Naive thymus-derived CD4-positive, alpha-beta T cell (primary cell): Measurements from ENCODE around the gene KDM5C. TPM values are rescaled to one million over a fixed set of nuclear protein-coding genes. Genes with fewer than 3 reads are reported as not detected.
A peak's percentile ranks its signal among the peaks of the same experiment; 100 is the strongest.

ENCODE experiments used
- ATAC-seq: fragments of 150-1000 bp; cut with Tn5 transposase; 2 replicates; pipeline ENCODE4 v1.10.0; 2021; ENCODE audit warnings: mild to moderate bottlenecking, moderate library complexity
- CTCF ChIA-PET: fragments of 350-600 bp; sonication (Branson Sonifier 250); formaldehyde crosslinking; loops from one replicate; lab custom pipeline; 2021; ENCODE audit warnings: antibody characterized with exemption; lab: Charles Lee
- POLR2A ChIA-PET: fragments of 350-600 bp; sonication (Branson Sonifier 250); formaldehyde crosslinking; loops from one replicate; lab custom pipeline; 2021; ENCODE audit warnings: antibody characterized with exemption, inconsistent platforms; lab: Charles Lee
- DNase-seq, 9 donors: peaks; one replicate each; pipeline versions ENCODE4 v3.0.0 to v3.0.0-alpha.2; 2020 to 2022; ENCODE audit warnings: mixed read lengths in 1 of 9
- H3K27ac ChIP-seq: one replicate; pipeline ENCODE4 v1.7.0; 2013; ENCODE audit warnings: mild to moderate bottlenecking, low read depth, low read length, moderate library complexity
- H3K27me3 ChIP-seq, 2 donors: one replicate each; pipeline ENCODE4 v1.7.0; 2013; ENCODE audit warnings: low read length in 2 of 2, mild to moderate bottlenecking in 2 of 2, moderate library complexity in 2 of 2; ENCODE audit not compliant: control insufficient read depth in 2 of 2, insufficient read depth in 2 of 2
- H3K36me3 ChIP-seq, 3 experiments: 1 replicate in 2 of 3; 2 replicates in 1 of 3; pipeline ENCODE4 v1.7.0; 2013; ENCODE audit warnings: low read length in 3 of 3, mild to moderate bottlenecking in 3 of 3, moderate library complexity in 1 of 3; ENCODE audit not compliant: insufficient read depth in 3 of 3, control insufficient read depth in 2 of 3
- H3K4me1 ChIP-seq, 2 donors: one replicate each; pipeline ENCODE4 v1.7.0; 2013; ENCODE audit warnings: low read length in 2 of 2, mild to moderate bottlenecking in 2 of 2, moderate library complexity in 1 of 2; ENCODE audit not compliant: control insufficient read depth in 2 of 2, insufficient read depth in 2 of 2
- H3K4me3 ChIP-seq: 2 replicates; pipeline ENCODE4 v1.7.0; 2013; ENCODE audit warnings: mild to moderate bottlenecking, low read length
- H3K9me3 ChIP-seq, 3 experiments: 1 replicate in 2 of 3; 2 replicates in 1 of 3; pipeline ENCODE4 v1.7.0; 2013; ENCODE audit warnings: low read length in 3 of 3; ENCODE audit not compliant: control insufficient read depth in 2 of 3
- H3K27ac Mint-ChIP-seq, 9 donors: one replicate each; pipeline ENCODE4 v1.8.0; 2020 to 2022; ENCODE audit warnings: mixed read lengths in 9 of 9, mild to moderate bottlenecking in 8 of 9, moderate library complexity in 5 of 9, inconsistent platforms in 2 of 9
- H3K27me3 Mint-ChIP-seq, 5 donors: one replicate each; pipeline ENCODE4 v1.8.0; 2021 to 2022; ENCODE audit warnings: mixed read lengths in 5 of 5, mild to moderate bottlenecking in 1 of 5
- H3K36me3 Mint-ChIP-seq, 5 donors: one replicate each; pipeline ENCODE4 v1.8.0; 2020 to 2022; ENCODE audit warnings: mixed read lengths in 5 of 5, mild to moderate bottlenecking in 3 of 5, inconsistent platforms in 1 of 5
- H3K4me1 Mint-ChIP-seq, 7 donors: one replicate each; pipeline ENCODE4 v1.8.0; 2020 to 2022; ENCODE audit warnings: mixed read lengths in 7 of 7, mild to moderate bottlenecking in 3 of 7, inconsistent platforms in 1 of 7
- H3K4me3 Mint-ChIP-seq, 10 donors: one replicate each; pipeline ENCODE4 v1.8.0; 2020 to 2022; ENCODE audit warnings: mild to moderate bottlenecking in 10 of 10, mixed read lengths in 10 of 10, moderate library complexity in 6 of 10, inconsistent platforms in 2 of 10
- H3K9me3 Mint-ChIP-seq, 11 donors: one replicate each; pipeline ENCODE4 v1.8.0; 2020 to 2022; ENCODE audit warnings: mixed read lengths in 11 of 11, mild to moderate bottlenecking in 4 of 11, inconsistent platforms in 1 of 11, moderate library complexity in 1 of 11
- intact Hi-C, 2 donors: fragments of 100-400 bp; cut with micrococcal nuclease; formaldehyde crosslinking; loops; one replicate each; pipeline ENCODE4 v1.15.1; 2023
- polyA plus RNA-seq, 2 donors: library from polyadenylated mRNA; unstranded; fragments of 300-500 nt; fragmentation: Illumina TruSeq; gene quantifications; one replicate each; pipeline ENCODE4 v1.2.3, GENCODE V29; 2021
- total RNA-seq, 6 experiments: library from RNA in 5 of 6; stranded (reverse) in 5 of 6; gene quantifications; 1 replicate in 5 of 6; 2 replicates in 1 of 6; pipeline ENCODE4 v1.2.3 and lab custom pipeline; 2021 to 2026

KDM5C gene
- total and polyA plus RNA-seq, 7 experiments from 2014 or later: 24.4 to 216 (median 128) TPM

GRCh38 chrX:53263597-53264094, 38.6 kb upstream of the KDM5C start:
- peaks cover 3 to 5% of the 10 kb centered on the region in 2 donors for H3K4me1 ChIP-seq
- no peak overlapping the region for H3K27ac ChIP-seq
- H3K4me3 Mint-ChIP-seq: peak overlapping the region in 2 of 10 donors; percentile 21 to 77
- ChIA-PET POLR2A (no interaction called here), CTCF (no interaction called here)
- H3K4me3 ChIP-seq: no peak overlapping the region
- no peaks in the 10 kb centered on the region for H3K36me3 ChIP-seq
- peak; percentile 63 for ATAC-seq
- H3K36me3 Mint-ChIP-seq: no peaks in the 10 kb centered on the region
- no peaks in the 10 kb centered on the region for H3K9me3 ChIP-seq
- H3K27ac Mint-ChIP-seq: peak overlapping the region in 1 of 9 donors; percentile 38
- H3K27me3 ChIP-seq: no peaks in the 10 kb centered on the region
- DNase-seq: peak in 1 of 9 donors; percentile 32
- intact Hi-C loops: no loop called here
- H3K27me3 Mint-ChIP-seq: peaks cover 0 to 18% (median 0%) of the 10 kb centered on the region in 5 donors
- H3K9me3 Mint-ChIP-seq: no peaks in the 10 kb centered on the region
- H3K4me1 Mint-ChIP-seq: peaks cover 10 to 32% (median 22%) of the 10 kb centered on the region in 7 donors

GRCh38 chrX:53262918-53263394, 37.9 kb upstream of the KDM5C start:
- peak overlapping the region in 1 of 10 donors; percentile 51 for H3K4me3 Mint-ChIP-seq

GRCh38 chrX:53262189-53262917, 37.3 kb upstream of the KDM5C start:
- no peak for ATAC-seq
- peak overlapping the region in 1 of 10 donors; percentile 51 for H3K4me3 Mint-ChIP-seq
- peaks cover 10 to 32% (median 22%) of the 10 kb centered on the region in 7 donors for H3K4me1 Mint-ChIP-seq
- H3K9me3 Mint-ChIP-seq: no peaks in the 10 kb centered on the region
- ChIA-PET POLR2A (interaction anchor here (1.2 kb wide), 1 partner anchor 39 kb away, joined by 3 read pairs; no protein-coding TSS in a partner anchor), CTCF (interaction anchor here (0.7 kb wide), 1 partner anchor 26 kb away, joined by 3 read pairs; no protein-coding TSS in a partner anchor)
- Histone ChIP-seq H3K4me3 (no peak overlapping the region), H3K9me3 (no peaks in the 10 kb centered on the region), H3K4me1 (peaks cover 3 to 5% of the 10 kb centered on the region in 2 donors), H3K27me3 (no peaks in the 10 kb centered on the region), H3K27ac (no peak overlapping the region), H3K36me3 (no peaks in the 10 kb centered on the region)
- intact Hi-C loops: no loop called here
- no peaks in the 10 kb centered on the region for H3K36me3 Mint-ChIP-seq
- peaks cover 0 to 18% (median 0%) of the 10 kb centered on the region in 5 donors for H3K27me3 Mint-ChIP-seq
- no peak for DNase-seq
- peak overlapping the region in 4 of 9 donors; percentile 8 to 68 (median 23) for H3K27ac Mint-ChIP-seq

More at GRCh38 chrX:53262918-53263394, 37.9 kb upstream of the KDM5C start:
- ChIA-PET POLR2A (interaction anchor here (1.2 kb wide), 1 partner anchor 39 kb away, joined by 3 read pairs; no protein-coding TSS in a partner anchor), CTCF (no interaction called here)
- H3K36me3 Mint-ChIP-seq: no peaks in the 10 kb centered on the region
- Histone ChIP-seq H3K27me3 (no peaks in the 10 kb centered on the region), H3K36me3 (no peaks in the 10 kb centered on the region), H3K4me3 (no peak overlapping the region), H3K9me3 (no peaks in the 10 kb centered on the region), H3K4me1 (peaks cover 3 to 5% of the 10 kb centered on the region in 2 donors), H3K27ac (no peak overlapping the region)
- intact Hi-C loops: no loop called here
- H3K27me3 Mint-ChIP-seq: peaks cover 0 to 18% (median 0%) of the 10 kb centered on the region in 5 donors
- ATAC-seq (peak; percentile 72), DNase-seq (peak in 1 of 9 donors; percentile 22)
- no peak overlapping the region for H3K27ac Mint-ChIP-seq
- no peaks in the 10 kb centered on the region for H3K9me3 Mint-ChIP-seq
- peaks cover 10 to 32% (median 22%) of the 10 kb centered on the region in 7 donors for H3K4me1 Mint-ChIP-seq

GRCh38 chrX:53261355-53261972, 36.5 kb upstream of the KDM5C start:
- H3K36me3 ChIP-seq: no peaks in the 10 kb centered on the region
- H3K4me1 Mint-ChIP-seq: peaks cover 10 to 32% (median 22%) of the 10 kb centered on the region in 7 donors
- ATAC-seq (peak; percentile 47), DNase-seq (peak in 5 of 9 donors; percentile 5 to 33 (median 14))
- no peak overlapping the region for H3K4me3 ChIP-seq
- no peaks in the 10 kb centered on the region for H3K9me3 Mint-ChIP-seq
- H3K27ac ChIP-seq: no peak overlapping the region
- POLR2A ChIA-PET: interaction anchor here (1.2 kb wide), 1 partner anchor 38 kb away, joined by 3 read pairs; no protein-coding TSS in a partner anchor
- no peaks in the 10 kb centered on the region for H3K36me3 Mint-ChIP-seq
- CTCF ChIA-PET: interaction anchor here (0.7 kb wide), 1 partner anchor 26 kb away, joined by 3 read pairs; no protein-coding TSS in a partner anchor
- no peaks in the 10 kb centered on the region for H3K9me3 ChIP-seq
- peak overlapping the region in 4 of 10 donors; percentile 2 to 64 (median 12) for H3K4me3 Mint-ChIP-seq
- H3K27me3 Mint-ChIP-seq: peaks cover 0 to 18% (median 0%) of the 10 kb centered on the region in 5 donors
- H3K27me3 ChIP-seq: no peaks in the 10 kb centered on the region
- intact Hi-C loops: no loop called here
- H3K4me1 ChIP-seq: peaks cover 3 to 5% of the 10 kb centered on the region in 2 donors
- H3K27ac Mint-ChIP-seq: peak overlapping the region in 6 of 9 donors; percentile 8 to 70 (median 24)

GRCh38 chrX:53260836-53261235, 35.8 kb upstream of the KDM5C start:
- peaks cover 0 to 18% (median 0%) of the 10 kb centered on the region in 5 donors for H3K27me3 Mint-ChIP-seq
- H3K4me1 ChIP-seq: peaks cover 3 to 5% of the 10 kb centered on the region in 2 donors
- ChIA-PET POLR2A (no interaction called here), CTCF (no interaction called here)
- no peaks in the 10 kb centered on the region for H3K36me3 Mint-ChIP-seq
- no peaks in the 10 kb centered on the region for H3K9me3 Mint-ChIP-seq
- DNase-seq (no peak), ATAC-seq (no peak)
- H3K4me1 Mint-ChIP-seq: peaks cover 10 to 32% (median 22%) of the 10 kb centered on the region in 7 donors
- no peaks in the 10 kb centered on the region for H3K27me3 ChIP-seq
- no peak overlapping the region for H3K27ac Mint-ChIP-seq
- no peak overlapping the region for H3K4me3 ChIP-seq
- intact Hi-C loops: no loop called here
- no peaks in the 10 kb centered on the region for H3K9me3 ChIP-seq
- no peaks in the 10 kb centered on the region for H3K36me3 ChIP-seq
- no peak overlapping the region for H3K4me3 Mint-ChIP-seq
- no peak overlapping the region for H3K27ac ChIP-seq

- Mint-ChIP-seq H3K36me3 (no peaks in the 10 kb centered on the region), H3K27ac (peak overlapping the region in 1 of 9 donors; percentile 32), H3K9me3 (no peaks in the 10 kb centered on the region), H3K4me1 (peaks cover 10 to 20% (median 15%) of the 10 kb centered on the region in 7 donors), H3K27me3 (peaks cover 0 to 8% (median 0%) of the 10 kb centered on the region in 5 donors), H3K4me3 (no peak overlapping the region)
- CTCF ChIA-PET: no interaction called here
- Histone ChIP-seq H3K27me3 (no peaks in the 10 kb centered on the region), H3K9me3 (no peaks in the 10 kb centered on the region), H3K36me3 (no peaks in the 10 kb centered on the region), H3K27ac (no peak overlapping the region), H3K4me3 (no peak overlapping the region), H3K4me1 (peaks cover 0 to 5% of the 10 kb centered on the region in 2 donors)
- DNase-seq (no peak), ATAC-seq (no peak)
- intact Hi-C loops: no loop called here
- POLR2A ChIA-PET: interaction anchor here (0.6 kb wide), 1 partner anchor 164 kb away, joined by 3 read pairs; no protein-coding TSS in a partner anchor
Measured at GRCh38 chrX:53257670-53258423, 32.8 kb upstream of the KDM5C start.
